Mesothelial cell of epicardium (in vitro differentiated cells): ENCODE data around the gene ASIC1. TPM values are rescaled to one million over a fixed set of nuclear protein-coding genes. Genes with fewer than 3 reads are reported as not detected.

Source experiments
- DNase-seq, 2 experiments: peaks; one replicate each; pipeline ENCODE4 v3.0.0; 2021; ENCODE audit warnings: low spot score in 2 of 2; ENCODE audit not compliant: unreplicated experiment in 2 of 2
- H3K27ac Mint-ChIP-seq: 2 replicates; pipeline ENCODE4 v1.8.0; 2021; ENCODE audit warnings: mixed read lengths
- H3K27me3 Mint-ChIP-seq: 2 replicates; pipeline ENCODE4 v1.8.0; 2021; ENCODE audit warnings: low read depth, mixed read lengths
- H3K36me3 Mint-ChIP-seq: 2 replicates; pipeline ENCODE4 v1.8.0; 2021; ENCODE audit warnings: mixed read lengths
- H3K4me1 Mint-ChIP-seq: 2 replicates; pipeline ENCODE4 v1.8.0; 2021; ENCODE audit warnings: mixed read lengths
- H3K4me3 Mint-ChIP-seq: 2 replicates; pipeline ENCODE4 v1.8.0; 2021; ENCODE audit warnings: mild to moderate bottlenecking, moderate library complexity, mixed read lengths
- H3K9me3 Mint-ChIP-seq: 2 replicates; pipeline ENCODE4 v1.8.0; 2021; ENCODE audit warnings: mixed read lengths
- CTCF ChIP-seq: fragments of 200-600 bp; sonication (generic); IDR thresholded peaks from one replicate; pipeline ENCODE4 v1.5.0; 2021; ENCODE audit warnings: antibody characterized with exemption; ENCODE audit not compliant: unreplicated experiment
- total RNA-seq: library from RNA; stranded (reverse); gene quantifications from 3 replicates; pipeline ENCODE4 v1.2.1, GENCODE V29; 2021

The ASIC1 gene
- total RNA-seq, 1 donor from 2014 or later, result 6.1 TPM

- H3K36me3 Mint-ChIP-seq, result peaks cover 20% of the 10 kb centered on the region
- DNase-seq, result no peak
- H3K4me1 Mint-ChIP-seq, result peaks cover 12% of the 10 kb centered on the region
- peak overlapping the region; percentile 32 for H3K27ac Mint-ChIP-seq
- no peak overlapping the region for H3K4me3 Mint-ChIP-seq
- TF ChIP-seq CTCF, result peak; percentile 66
- no peaks in the 10 kb centered on the region for H3K9me3 Mint-ChIP-seq
- no peaks in the 10 kb centered on the region for H3K27me3 Mint-ChIP-seq
Measured at GRCh38 chr12:50088577-50089335, 31.4 kb downstream of the ASIC1 start.

- H3K4me1 Mint-ChIP-seq, result peaks cover 9% of the 10 kb centered on the region
- peaks cover 27% of the 10 kb centered on the region for H3K36me3 Mint-ChIP-seq
- DNase-seq, result no peak
- no peaks in the 10 kb centered on the region for H3K9me3 Mint-ChIP-seq
- H3K4me3 Mint-ChIP-seq, result no peak overlapping the region
- H3K27ac Mint-ChIP-seq, result no peak overlapping the region
- no peaks in the 10 kb centered on the region for H3K27me3 Mint-ChIP-seq
- TF ChIP-seq CTCF, result no peak
Measured at GRCh38 chr12:50089730-50090129, 32.3 kb downstream of the ASIC1 start.

- H3K9me3 Mint-ChIP-seq, result no peaks in the 10 kb centered on the region
- H3K36me3 Mint-ChIP-seq, result peaks cover 31% of the 10 kb centered on the region
- peaks cover 7% of the 10 kb centered on the region for H3K4me1 Mint-ChIP-seq
- no peak overlapping the region for H3K27ac Mint-ChIP-seq
- H3K4me3 Mint-ChIP-seq, result no peak overlapping the region
- no peaks in the 10 kb centered on the region for H3K27me3 Mint-ChIP-seq
- no peak for DNase-seq
- TF ChIP-seq CTCF, result no peak
Measured at GRCh38 chr12:50090391-50090790, 33.0 kb downstream of the ASIC1 start.

GRCh38 chr12:50097952-50098351 lies 40.6 kb downstream of the ASIC1 start:
- Mint-ChIP-seq H3K36me3 (peaks cover 53% of the 10 kb centered on the region), H3K4me3 (no peak overlapping the region), H3K27me3 (no peaks in the 10 kb centered on the region), H3K27ac (no peak overlapping the region), H3K9me3 (no peaks in the 10 kb centered on the region), H3K4me1 (no peaks in the 10 kb centered on the region)
- DNase-seq, result no peak
- TF ChIP-seq CTCF, result no peak

GRCh38 chr12:50099302-50100008 lies 42.1 kb downstream of the ASIC1 start:
- Mint-ChIP-seq H3K4me3 (no peak overlapping the region), H3K36me3 (peaks cover 47% of the 10 kb centered on the region), H3K27ac (peak overlapping the region; percentile 7), H3K9me3 (no peaks in the 10 kb centered on the region), H3K27me3 (no peaks in the 10 kb centered on the region), H3K4me1 (peaks cover 9% of the 10 kb centered on the region)
- TF ChIP-seq CTCF, result no peak
- DNase-seq, result no peak
